HepG2 (cell line): ENCODE data around the gene COBLL1. TPM values are rescaled to one million over a fixed set of nuclear protein-coding genes. Genes with fewer than 3 reads are reported as not detected.

Experiments used
- BRD4 ChIP-seq: sonication (generic); formaldehyde crosslinking; IDR thresholded peaks from 2 replicates; pipeline ENCODE4 v1.4.0; 2020; ENCODE audit warnings: missing genetic modification reagents
- CSRNP1 ChIP-seq: sonication (generic); formaldehyde crosslinking; IDR thresholded peaks from 2 replicates; pipeline ENCODE4 v1.8.1; 2023; ENCODE audit warnings: mild to moderate bottlenecking, missing genetic modification reagents
- ELF3 ChIP-seq: IDR thresholded peaks from 2 replicates; pipeline ENCODE4 v1.6.1; 2016; ENCODE audit warnings: missing genetic modification reagents, missing compliant biosample characterization
- ETV6 ChIP-seq: sonication (generic); formaldehyde crosslinking; conservative IDR thresholded peaks from 2 replicates; pipeline ENCODE4 v1.4.0; 2020; ENCODE audit warnings: missing genetic modification reagents
- GATA4 ChIP-seq: sonication (generic); IDR thresholded peaks from 2 replicates; pipeline ENCODE4 v1.6.1; 2016; ENCODE audit warnings: antibody characterized with exemption, low read depth, borderline replicate concordance
- HDAC2 ChIP-seq: sonication (generic); formaldehyde crosslinking; IDR thresholded peaks from 2 replicates; pipeline ENCODE4 v1.4.0; 2020; ENCODE audit warnings: missing genetic modification reagents
- HOXA5 ChIP-seq: sonication (generic); formaldehyde crosslinking; IDR thresholded peaks from 2 replicates; pipeline ENCODE4 v1.4.0; 2020; ENCODE audit warnings: missing genetic modification reagents
- JUNB ChIP-seq: sonication (generic); formaldehyde crosslinking; IDR thresholded peaks from 2 replicates; pipeline ENCODE4 v1.8.0; 2022; ENCODE audit warnings: missing genetic modification reagents, mild to moderate bottlenecking, borderline replicate concordance
- KDM4B ChIP-seq: sonication (generic); formaldehyde crosslinking; IDR thresholded peaks from 2 replicates; pipeline ENCODE4 v1.4.0; 2020; ENCODE audit warnings: missing genetic modification reagents
- KLF12 ChIP-seq: sonication (generic); formaldehyde crosslinking; IDR thresholded peaks from 2 replicates; pipeline ENCODE4 v1.4.0; 2020; ENCODE audit warnings: missing genetic modification reagents, borderline replicate concordance
- KLF6 ChIP-seq: IDR thresholded peaks from 2 replicates; pipeline ENCODE4 v1.8.0; 2016; ENCODE audit warnings: missing biosample characterization, missing genetic modification reagents
- PHF20 ChIP-seq: sonication (generic); formaldehyde crosslinking; IDR thresholded peaks from 2 replicates; pipeline ENCODE4 v1.5.0; 2020; ENCODE audit warnings: mild to moderate bottlenecking, missing genetic modification reagents
- SIX4 ChIP-seq: sonication (generic); formaldehyde crosslinking; IDR thresholded peaks from 2 replicates; pipeline ENCODE4 v1.4.0; 2020; ENCODE audit warnings: missing genetic modification reagents
- SP1 ChIP-seq, 2 experiments: fragments of 450-650 bp in 1 of 2; sonication (generic) in 1 of 2; formaldehyde crosslinking in 1 of 2; IDR thresholded peaks; 2 replicates each; pipeline versions ENCODE4 v1.4.0 to v1.6.1; 2016 to 2020; ENCODE audit warnings: missing genetic modification reagents in 1 of 2
- SSRP1 ChIP-seq: IDR thresholded peaks from 2 replicates; pipeline ENCODE4 v1.6.1; 2016; ENCODE audit warnings: control low read depth
- TARDBP ChIP-seq: sonication (generic); formaldehyde crosslinking; IDR thresholded peaks from 2 replicates; pipeline ENCODE4 v1.8.0; 2022; ENCODE audit warnings: mild to moderate bottlenecking, missing genetic modification reagents
- TOE1 ChIP-seq: sonication (generic); formaldehyde crosslinking; IDR thresholded peaks from 2 replicates; pipeline ENCODE4 v1.4.0; 2020; ENCODE audit warnings: mild to moderate bottlenecking, missing genetic modification reagents
- TRIM24 ChIP-seq: sonication (generic); formaldehyde crosslinking; IDR thresholded peaks from 2 replicates; pipeline ENCODE4 v1.8.0; 2022; ENCODE audit warnings: mild to moderate bottlenecking, missing genetic modification reagents
- U2AF1 ChIP-seq: fragments of 200-400 bp; formaldehyde crosslinking; optimal IDR thresholded peaks from 2 replicates; pipeline ENCODE3; 2017; ENCODE audit warnings: mild to moderate bottlenecking, low read depth, low read length
- ZIK1 ChIP-seq: sonication (generic); formaldehyde crosslinking; IDR thresholded peaks from 2 replicates; pipeline ENCODE4 v1.5.0; 2020; ENCODE audit warnings: mild to moderate bottlenecking, low read depth, missing genetic modification reagents, borderline replicate concordance
- ZNF205 ChIP-seq: IDR thresholded peaks from 2 replicates; pipeline ENCODE4 v1.6.1; 2018; ENCODE audit warnings: missing biosample characterization, missing genetic modification reagents
- ZNF235 ChIP-seq: sonication (generic); formaldehyde crosslinking; IDR thresholded peaks from 2 replicates; pipeline ENCODE4 v1.8.1; 2023; ENCODE audit warnings: mild to moderate bottlenecking, missing genetic modification reagents, borderline replicate concordance
- ZNF446 ChIP-seq: sonication (generic); formaldehyde crosslinking; IDR thresholded peaks from 2 replicates; pipeline ENCODE4 v1.5.0; 2020; ENCODE audit warnings: mild to moderate bottlenecking, missing genetic modification reagents
- ZNF570 ChIP-seq: sonication (generic); formaldehyde crosslinking; IDR thresholded peaks from 2 replicates; pipeline ENCODE4 v1.4.0; 2020; ENCODE audit warnings: mild to moderate bottlenecking, missing genetic modification reagents, borderline replicate concordance
- ZNF597 ChIP-seq: sonication (generic); formaldehyde crosslinking; IDR thresholded peaks from 2 replicates; pipeline ENCODE4 v1.5.0; 2020; ENCODE audit warnings: missing genetic modification reagents
- ZNF614 ChIP-seq: IDR thresholded peaks from 2 replicates; pipeline ENCODE4 v1.6.1; 2018; ENCODE audit warnings: missing biosample characterization, missing genetic modification reagents, inconsistent platforms, borderline replicate concordance
- ZSCAN9 ChIP-seq: IDR thresholded peaks from 2 replicates; pipeline ENCODE4 v1.6.1; 2016; ENCODE audit warnings: borderline replicate concordance
- polyA plus RNA-seq, 8 experiments: library from polyadenylated mRNA; depleted of rRNA in 3 of 8; stranded (reverse) in 7 of 8; unstranded in 1 of 8; fragments of >200 nt; fragmentation: Illumina TruSeq in 4 of 8; extraction: Trizol in 4 of 8; gene quantifications; 2 replicates each; pipeline versions ENCODE4 v1.2.1 to v1.2.3, GENCODE V29; 2011 to 2016; ENCODE audit warnings: low read depth in 4 of 8, missing spikeins in 1 of 8, mixed read lengths in 1 of 8; ENCODE audit not compliant: insufficient read depth in 1 of 8
- total RNA-seq, 5 experiments: library from RNA; depleted of rRNA; stranded (reverse); fragments of >200 nt; fragmentation: Illumina TruSeq; extraction: Trizol; gene quantifications; 2 replicates each; pipeline ENCODE4 v1.2.3, GENCODE V29; 2016; ENCODE audit warnings: low read depth in 1 of 5
- TF ChIP-seq, protein P1 (sequence below): IDR thresholded peaks from 2 replicates; pipeline ENCODE4 v1.6.1; 2016; ENCODE audit warnings: low read depth

The COBLL1 gene
- total and polyA plus RNA-seq, 2 of the 13 experiments (the other 11 are each of a cell fraction or from before 2014, with no cell fraction given), result 32.6 to 86.8 TPM

DNA sequence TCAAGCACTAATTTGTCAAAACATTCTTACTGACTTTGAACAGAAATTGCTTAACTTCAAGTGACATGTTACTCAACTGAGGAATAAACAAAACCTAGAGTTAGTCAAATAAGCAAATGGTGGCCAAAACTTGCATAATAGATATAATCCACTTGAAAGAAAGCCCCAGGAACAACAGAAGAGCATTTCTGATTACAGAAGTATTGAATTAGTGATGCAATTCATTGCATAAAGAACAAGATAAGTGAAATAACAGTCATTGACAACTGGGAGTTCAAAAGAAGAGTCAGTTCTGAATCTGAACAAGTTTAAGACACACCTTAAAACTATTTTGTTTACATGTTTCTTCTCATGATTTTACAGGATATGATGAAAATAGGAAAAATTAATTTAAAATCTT is 30.8 kb downstream of the COBLL1 start (continued):
- TF ChIP-seq ZNF570 (CRISPR knock-in tag) (no peak), TARDBP (CRISPR knock-in tag) (peak; percentile 93), ZNF205 (CRISPR knock-in tag) (peak; percentile 65; the same call in 1 of the 2 replicates), KLF6 (CRISPR knock-in tag) (peak; percentile 87), SSRP1 (CRISPR knock-in tag) (peak; percentile 73; the same call in 1 of the 2 replicates), PHF20 (CRISPR knock-in tag) (no peak), BRD4 (CRISPR knock-in tag) (no peak), ZIK1 (CRISPR knock-in tag) (no peak), ETV6 (no peak), SP1 (IDR thresholded peaks at IDR 0.05) (no peak), SP1 (CRISPR knock-in tag; IDR thresholded peaks at IDR 0.05) (no peak), ZNF235 (CRISPR knock-in tag) (no peak), KLF12 (CRISPR knock-in tag) (no peak), CSRNP1 (peak; percentile 76; the same call in 1 of the 2 replicates), JUNB (CRISPR knock-in tag) (peak; percentile 40; the same call in 1 of the 2 replicates), KDM4B (CRISPR knock-in tag) (peak; percentile 78; the same call in 1 of the 2 replicates), GATA4 (peak; percentile 92), U2AF1 (no peak), ZNF446 (CRISPR knock-in tag) (no peak), HDAC2 (CRISPR knock-in tag) (peak; percentile 95), HOXA5 (peak; percentile 97), TRIM24 (peak; percentile 83), ZNF597 (CRISPR knock-in tag) (no peak), ELF3 (peak; percentile 65), ZSCAN9 (CRISPR knock-in tag) (peak; percentile 93), ZNF614 (CRISPR knock-in tag) (peak; percentile 85; the same call in 1 of the 2 replicates), TOE1 (CRISPR knock-in tag) (0 out of 2 replicates have a peak, but pooled peaks have one; percentile 92), SIX4 (0 out of 2 replicates have a peak, but pooled peaks have one; percentile 35)
- TF ChIP-seq, protein P1, sequence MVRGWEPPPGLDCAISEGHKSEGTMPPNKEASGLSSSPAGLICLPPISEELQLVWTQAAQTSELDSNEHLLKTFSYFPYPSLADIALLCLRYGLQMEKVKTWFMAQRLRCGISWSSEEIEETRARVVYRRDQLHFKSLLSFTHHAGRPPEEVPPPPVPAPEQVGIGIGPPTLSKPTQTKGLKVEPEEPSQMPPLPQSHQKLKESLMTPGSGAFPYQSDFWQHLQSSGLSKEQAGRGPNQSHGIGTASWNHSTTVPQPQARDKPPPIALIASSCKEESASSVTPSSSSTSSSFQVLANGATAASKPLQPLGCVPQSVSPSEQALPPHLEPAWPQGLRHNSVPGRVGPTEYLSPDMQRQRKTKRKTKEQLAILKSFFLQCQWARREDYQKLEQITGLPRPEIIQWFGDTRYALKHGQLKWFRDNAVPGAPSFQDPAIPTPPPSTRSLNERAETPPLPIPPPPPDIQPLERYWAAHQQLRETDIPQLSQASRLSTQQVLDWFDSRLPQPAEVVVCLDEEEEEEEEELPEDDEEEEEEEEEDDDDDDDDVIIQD (CRISPR knock-in tag), result peak; percentile 96
